HG03108 (cell line): Measurements from ENCODE around the gene SEMA5A.

Experiments
- ATAC-seq: cut with Tn5 transposase; IDR thresholded peaks from one replicate; pipeline ENCODE4 v1.9.1; 2021; ENCODE audit warnings: moderate library complexity; ENCODE audit not compliant: unreplicated experiment

The SEMA5A gene

DNA sequence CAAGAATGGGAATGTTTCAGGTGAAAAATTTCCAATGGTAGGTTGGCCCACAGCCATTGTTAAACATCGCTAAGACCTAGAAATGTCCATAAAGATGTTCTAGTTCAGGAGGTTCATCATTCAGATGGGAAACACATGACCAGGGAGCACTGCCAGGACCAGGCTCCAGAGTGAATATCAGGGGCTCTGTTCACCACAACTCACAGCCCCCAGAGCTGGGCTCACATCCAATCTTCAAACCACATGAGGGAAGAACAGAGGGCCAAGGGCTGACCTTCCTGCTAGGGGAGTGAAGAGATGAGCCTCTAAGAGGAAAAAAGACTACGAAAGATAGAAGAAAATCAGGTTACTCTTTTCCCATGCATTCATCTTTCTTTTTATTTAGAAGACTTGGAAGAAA lies 205.8 kb downstream of the SEMA5A start:
- ATAC-seq: no peak

DNA sequence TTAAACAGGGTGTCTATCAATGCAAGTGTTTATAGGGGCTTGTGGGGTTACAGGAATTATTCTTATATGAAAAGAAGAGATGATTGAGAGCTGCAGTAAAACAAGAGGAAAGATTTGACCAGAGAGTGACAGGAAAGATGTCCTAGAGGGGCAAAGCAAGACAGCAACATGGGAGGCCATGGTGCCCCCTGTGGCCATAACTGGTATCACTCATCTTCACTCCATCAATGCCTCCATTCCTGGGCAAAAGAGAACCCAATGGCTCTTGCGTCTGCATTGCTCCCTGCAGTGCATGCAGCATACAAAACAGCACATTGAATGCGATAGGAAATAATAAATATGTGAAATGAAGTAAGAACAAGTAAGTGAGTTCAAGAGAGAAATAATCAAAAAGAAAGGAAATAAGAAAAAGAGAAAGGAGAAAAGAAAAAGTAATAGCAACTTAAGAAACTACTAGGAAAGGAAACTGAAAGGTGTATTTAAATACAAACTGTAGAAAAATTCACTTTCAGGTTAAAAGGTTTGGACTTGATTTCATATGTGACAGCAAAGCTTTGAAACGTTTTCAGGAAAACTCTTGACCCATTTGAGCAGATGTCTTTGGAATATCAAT lies 206.6 kb downstream of the SEMA5A start:
- ATAC-seq: no peak

- no peak for ATAC-seq
Observed at GRCh38 chr5:9338796-9339195, 207.1 kb downstream of the SEMA5A start.

- no peak for ATAC-seq
Observed at GRCh38 chr5:9337928-9338595, 207.8 kb downstream of the SEMA5A start.

DNA sequence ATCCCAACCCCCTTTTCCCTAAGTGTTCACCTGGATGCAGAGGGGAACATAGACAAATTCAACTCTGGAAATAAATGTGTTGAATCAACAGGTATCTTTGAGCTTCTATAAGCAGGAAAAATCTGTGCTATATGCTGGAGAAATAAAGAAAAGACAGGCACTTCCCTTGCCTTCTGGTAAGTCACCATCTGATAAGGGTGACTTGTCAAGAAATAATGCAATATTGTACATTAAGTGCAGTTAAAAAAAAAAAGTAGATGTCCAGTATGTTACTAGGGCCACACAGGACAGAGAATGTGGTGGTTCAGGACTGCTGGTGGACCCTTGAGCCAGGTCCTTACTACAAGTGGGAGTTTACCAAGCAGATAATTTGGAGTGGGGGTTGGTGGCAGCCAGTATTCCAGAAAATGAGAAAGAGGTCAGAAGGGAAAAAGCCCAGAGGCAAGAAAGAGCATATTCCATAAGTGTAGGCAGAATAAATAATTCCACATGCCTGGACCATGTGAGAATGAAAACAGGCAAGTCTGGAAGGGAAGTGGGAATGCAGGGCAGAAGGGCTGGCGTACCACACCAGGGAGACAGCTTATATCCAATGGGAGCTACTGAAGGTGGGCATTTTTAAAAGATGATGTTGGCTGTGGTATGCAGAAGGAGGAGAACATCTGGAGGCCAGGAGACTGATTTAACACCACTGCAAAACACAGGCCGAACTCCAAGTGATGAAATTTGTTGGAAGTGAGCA lies 209.9 kb downstream of the SEMA5A start:
- ATAC-seq: no peak

GRCh38 chr5:9335269-9335668 lies 210.6 kb downstream of the SEMA5A start:
- ATAC-seq: no peak

GRCh38 chr5:9332026-9332425 lies 213.8 kb downstream of the SEMA5A start:
- ATAC-seq: no peak

- ATAC-seq: no peak
Observed at GRCh38 chr5:9331372-9331771, 214.5 kb downstream of the SEMA5A start.

DNA sequence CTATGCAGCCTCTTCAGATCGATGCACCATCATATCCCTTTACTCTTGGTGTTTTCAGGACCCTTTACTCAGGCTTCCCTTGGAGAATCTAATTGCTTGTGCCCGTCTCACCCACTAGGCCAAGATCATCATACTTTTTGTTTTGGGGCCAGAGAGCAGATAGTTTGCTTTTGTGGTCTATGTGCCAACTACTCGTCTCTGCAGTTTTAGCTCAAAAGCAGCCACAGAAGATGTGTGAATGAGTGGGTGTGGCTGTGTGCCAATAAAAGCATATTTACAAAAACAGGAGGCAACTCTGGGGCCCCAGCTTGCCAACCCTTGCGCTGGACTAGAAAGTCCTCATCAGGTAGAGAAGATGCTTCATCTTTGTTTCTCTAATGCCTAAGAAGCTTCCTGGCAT lies 216.8 kb downstream of the SEMA5A start:
- ATAC-seq: no peak

GRCh38 chr5:9325549-9325948 lies 220.3 kb downstream of the SEMA5A start:
- ATAC-seq: no peak

DNA sequence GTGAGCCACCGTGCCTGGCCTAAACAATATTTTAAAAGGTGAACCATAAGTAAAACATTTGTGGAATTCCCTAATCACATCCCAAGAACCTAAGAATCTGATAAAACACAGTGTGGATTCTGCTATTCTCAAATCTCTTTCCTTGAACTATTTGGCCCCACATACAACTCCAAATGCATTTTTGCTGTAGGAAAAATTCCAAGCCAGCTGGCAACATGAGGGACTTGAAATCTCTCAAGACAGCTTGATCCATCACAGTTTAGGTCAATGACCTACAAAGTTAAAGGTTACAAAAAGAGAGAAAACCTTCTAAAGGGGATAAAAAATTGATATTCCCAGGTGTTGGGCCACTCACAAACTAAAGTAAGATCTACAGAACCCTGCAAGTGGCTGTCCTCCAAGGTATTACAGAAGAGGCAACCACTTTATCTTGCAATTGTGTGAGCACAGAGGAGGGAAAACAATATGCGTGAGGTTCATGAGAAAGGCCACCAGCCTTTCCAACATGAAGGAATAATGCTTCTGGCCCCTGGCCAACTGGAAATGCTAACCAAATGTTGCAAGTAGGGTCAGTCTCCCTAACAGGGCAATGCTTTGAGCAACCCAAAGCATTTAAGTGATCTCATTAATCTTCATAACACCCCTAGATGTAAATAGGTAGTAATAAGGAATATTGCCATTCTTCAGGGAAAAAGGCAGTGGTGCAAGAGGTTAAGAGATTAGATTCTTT lies 221.4 kb downstream of the SEMA5A start:
- no peak for ATAC-seq

DNA sequence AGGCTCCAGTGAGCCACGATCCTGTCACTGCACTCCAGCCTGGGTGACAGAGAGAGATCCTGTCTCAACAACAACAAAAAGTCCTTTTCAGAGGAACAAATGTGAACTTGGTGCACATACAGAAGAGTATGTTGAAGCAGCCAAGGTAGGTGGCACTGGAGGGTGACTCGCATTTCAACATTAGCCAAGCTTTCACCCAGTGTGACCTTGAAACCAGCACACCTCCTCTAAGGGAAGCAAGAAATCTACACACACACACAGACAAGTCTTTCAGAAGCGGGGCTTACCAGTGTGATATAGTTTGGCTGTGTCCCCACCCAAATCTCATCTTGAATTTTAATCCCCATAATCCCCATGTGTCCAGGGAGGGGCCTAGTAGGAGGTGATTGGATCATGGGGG lies 225.2 kb downstream of the SEMA5A start:
- no peak for ATAC-seq

DNA sequence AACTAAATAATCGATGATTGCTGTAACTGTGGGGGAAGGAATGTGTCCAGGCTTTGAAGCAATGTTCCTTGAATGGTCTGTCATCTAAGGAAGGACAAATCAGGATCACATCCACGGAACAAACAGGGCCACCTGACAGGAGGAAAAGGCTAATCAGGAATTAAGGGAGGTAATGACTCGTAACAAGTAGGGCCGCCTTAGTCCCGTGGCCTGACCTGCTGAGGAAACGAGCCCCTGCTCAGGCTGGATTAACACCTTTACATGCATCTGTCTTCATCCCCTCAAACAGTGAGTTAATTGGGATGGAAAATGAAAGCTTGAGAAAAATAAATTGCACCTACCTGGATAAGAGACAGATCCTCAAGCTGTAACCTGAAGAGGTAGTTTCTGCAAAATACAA lies 227.8 kb downstream of the SEMA5A start:
- ATAC-seq: no peak

- no peak for ATAC-seq
Observed at GRCh38 chr5:9316733-9317132, 229.1 kb downstream of the SEMA5A start.

DNA sequence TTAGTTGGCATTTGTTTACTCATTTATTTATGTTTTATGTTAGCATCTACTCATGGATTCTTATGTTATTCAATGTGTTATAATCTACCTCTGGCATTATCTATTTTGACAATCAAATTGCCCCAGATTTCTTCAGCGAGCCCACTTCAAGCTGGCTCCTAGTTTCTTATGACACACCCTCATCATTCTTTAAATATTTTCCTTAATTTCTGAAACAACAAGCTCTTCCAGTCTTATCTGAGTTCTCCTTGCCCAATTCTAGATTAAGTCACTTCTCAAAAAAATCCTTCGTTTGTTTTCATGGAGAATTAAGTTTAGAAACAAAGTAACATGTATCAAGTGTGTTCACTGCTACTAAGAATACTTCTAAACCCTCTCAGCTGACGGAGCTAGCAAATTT lies 229.8 kb downstream of the SEMA5A start:
- no peak for ATAC-seq

DNA sequence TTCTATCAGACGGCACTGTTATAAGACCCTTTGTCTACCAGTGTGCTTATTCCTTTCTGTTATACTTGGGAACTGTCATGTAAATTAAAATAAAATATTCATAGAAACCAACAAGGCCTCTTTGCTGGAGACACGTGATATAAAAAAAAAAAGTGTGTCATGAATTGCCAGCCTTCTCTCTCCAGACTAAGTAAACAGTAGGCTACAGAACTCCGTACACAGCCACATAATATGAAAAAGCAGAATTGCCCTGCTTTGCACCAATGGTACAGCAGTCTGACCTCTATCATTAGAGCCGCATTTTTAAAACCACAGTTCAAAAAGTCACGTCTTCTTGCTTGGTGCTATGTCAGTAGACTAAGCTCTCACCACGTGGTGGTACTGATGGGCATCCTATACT lies 231.3 kb downstream of the SEMA5A start:
- ATAC-seq: no peak

DNA sequence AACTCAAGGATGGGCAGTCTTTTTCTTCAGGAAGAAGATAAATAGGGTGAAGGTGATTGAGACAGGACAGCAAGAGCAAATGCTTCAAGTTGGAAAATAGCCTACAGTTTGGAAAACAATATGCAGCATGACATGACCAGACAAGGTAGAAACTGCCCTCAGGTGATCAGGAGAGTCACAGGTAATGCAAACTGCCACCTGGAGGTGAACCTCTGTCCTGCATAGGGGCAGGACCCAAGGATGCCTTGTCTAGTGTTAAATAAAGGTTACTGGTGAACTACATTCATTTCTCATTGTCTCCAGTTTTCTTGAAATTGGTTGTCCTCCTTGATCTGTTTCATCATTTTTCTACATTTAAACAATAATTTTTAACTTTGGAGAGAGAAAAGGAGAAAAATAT lies 232.1 kb downstream of the SEMA5A start:
- ATAC-seq: no peak

DNA sequence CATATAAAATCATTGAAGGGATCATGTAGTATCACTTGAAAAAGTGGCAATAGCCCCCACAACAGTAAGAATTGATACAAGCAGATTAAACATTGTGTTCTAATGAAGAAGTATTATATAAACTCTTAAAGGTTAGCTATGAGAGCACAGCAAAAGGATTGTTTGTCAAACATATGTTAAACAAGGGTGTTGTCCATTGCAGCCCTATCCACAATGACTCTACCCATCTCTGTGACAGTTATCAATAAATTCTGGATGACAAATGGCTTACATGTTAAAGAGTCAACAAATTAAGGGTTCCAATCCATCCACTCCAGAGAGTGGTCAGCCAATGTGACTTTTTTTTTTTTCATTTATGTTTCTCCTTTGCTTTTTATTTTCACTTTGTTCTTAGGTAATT lies 238.7 kb downstream of the SEMA5A start:
- no peak for ATAC-seq

DNA sequence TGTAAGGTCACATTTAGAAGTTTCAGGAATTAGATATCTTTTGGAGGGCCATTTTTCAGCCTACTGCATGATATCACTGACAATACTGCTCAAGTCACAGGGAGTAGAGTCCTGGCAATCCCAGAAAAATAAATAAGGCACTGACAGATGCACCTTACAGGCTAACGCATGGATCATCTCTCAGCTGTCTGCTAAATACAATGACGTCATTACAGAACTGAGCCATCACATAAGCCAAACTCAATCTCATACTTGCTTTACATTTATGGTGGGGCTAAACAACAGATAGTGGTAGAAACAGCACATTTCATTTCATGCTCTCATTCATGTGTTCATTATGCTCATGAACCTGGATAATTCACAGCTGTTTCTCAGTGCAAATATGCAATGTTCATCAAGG lies 243.7 kb downstream of the SEMA5A start:
- no peak for ATAC-seq

- no peak for ATAC-seq
Observed at GRCh38 chr5:9301200-9301599, 244.7 kb downstream of the SEMA5A start.

GRCh38 chr5:9297134-9297533 lies 248.7 kb downstream of the SEMA5A start:
- no peak for ATAC-seq

GRCh38 chr5:9295466-9295801 lies 250.4 kb downstream of the SEMA5A start:
- ATAC-seq: no peak
